Stimulated activated CD4-positive, alpha-beta T cell treated with anti-CD3 and anti-CD28 coated beads, Interleukin-15, amount 100 ng/mL, for 48 hours (primary cell): ENCODE results near the gene NALCN.

Experiments used
- DNase-seq, 2 donors: peaks; one replicate each; pipeline ENCODE4 v3.0.0-alpha.2; 2020; ENCODE audit warnings: low read depth in 2 of 2

NALCN gene

DNA sequence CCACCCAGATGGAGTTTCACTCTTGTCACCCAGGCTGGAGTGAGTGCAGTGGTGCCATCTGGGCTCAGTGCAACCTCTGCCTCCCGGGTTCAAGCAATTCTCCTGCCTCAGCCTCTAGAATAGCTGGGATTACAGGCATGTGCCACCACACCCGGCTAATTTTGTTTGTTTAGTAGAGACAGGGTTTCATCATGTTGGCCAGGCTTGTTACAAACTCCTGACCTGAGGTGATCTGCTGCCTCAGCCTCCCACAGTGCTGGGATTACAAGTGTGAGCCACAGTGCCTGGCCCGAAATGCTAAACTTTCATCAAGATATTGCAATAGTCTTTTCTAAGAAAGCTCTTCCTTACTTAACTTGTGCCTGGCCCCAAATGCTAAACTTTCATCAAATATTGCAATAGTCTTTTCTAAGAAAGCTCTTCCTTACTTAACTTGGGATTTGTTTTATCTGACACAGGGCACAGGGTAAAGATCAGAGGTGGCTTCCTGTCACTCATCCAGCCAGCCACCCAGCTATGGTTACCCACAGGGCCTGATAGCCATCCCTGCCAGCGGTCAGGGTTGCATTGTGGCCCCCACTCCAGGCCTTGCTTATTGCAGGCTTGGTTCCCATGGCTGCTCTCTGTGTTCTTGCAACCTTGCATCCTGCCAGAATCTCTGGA, 389.4 kb downstream of the NALCN start:
- DNase-seq: no peak

DNA sequence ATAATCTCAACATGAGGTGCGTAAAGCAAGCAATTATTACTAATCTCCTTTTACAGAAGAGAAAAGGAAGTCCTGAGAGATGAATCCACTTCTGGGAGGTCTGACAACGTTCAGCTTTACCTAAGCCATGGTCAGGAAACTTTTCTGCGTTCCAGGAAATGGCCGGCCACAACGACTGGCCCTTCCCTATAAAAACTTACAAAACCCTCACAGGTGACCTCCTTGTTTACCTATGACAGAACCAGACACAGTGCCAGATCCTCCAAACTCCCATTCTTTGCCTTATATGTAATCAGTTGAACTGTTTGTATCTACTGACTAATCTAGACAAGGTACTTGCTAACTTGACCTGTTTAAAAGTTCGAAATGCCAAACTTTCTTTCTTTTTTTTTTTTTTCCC, 390.0 kb downstream of the NALCN start:
- DNase-seq: no peak

DNA sequence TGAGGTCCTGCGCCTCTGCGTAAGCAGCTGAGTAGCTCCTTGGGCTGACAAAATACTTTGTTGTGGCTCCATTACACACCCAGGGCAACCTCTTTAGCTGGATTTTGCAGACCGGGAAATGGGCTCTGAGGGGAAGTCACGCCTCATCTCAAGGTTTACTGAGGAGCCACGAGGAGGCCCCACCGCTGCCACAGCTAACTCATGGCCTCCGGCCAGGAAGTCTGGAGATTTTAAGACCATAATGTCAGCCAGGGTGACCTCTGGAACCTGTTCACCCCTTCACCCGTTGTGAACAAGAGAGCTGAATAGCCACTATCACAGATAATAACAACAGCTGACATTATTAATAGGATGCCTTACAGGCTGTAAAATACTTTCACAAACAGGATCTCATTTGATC, 390.4 kb downstream of the NALCN start:
- DNase-seq: no peak

DNA sequence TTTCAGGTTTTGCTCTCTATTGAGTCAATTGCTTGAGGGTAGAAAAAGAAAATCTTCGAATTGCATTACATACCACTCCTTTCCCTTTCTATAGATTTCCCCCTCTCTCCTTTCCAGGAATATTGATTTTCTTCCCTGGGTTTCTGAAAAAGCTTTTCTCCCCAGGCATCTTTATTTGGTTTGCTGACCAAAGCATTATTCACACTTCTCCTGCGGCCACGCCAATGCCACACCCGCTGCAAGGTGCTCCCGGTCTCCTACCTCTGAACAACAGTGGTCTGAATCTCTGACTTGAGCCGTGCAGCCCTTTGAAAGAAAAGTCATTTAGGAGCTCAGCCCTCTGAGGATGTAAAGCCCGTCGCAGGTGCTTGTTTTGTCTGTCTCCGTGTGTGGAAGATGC, 390.8 kb downstream of the NALCN start:
- DNase-seq: no peak

DNA sequence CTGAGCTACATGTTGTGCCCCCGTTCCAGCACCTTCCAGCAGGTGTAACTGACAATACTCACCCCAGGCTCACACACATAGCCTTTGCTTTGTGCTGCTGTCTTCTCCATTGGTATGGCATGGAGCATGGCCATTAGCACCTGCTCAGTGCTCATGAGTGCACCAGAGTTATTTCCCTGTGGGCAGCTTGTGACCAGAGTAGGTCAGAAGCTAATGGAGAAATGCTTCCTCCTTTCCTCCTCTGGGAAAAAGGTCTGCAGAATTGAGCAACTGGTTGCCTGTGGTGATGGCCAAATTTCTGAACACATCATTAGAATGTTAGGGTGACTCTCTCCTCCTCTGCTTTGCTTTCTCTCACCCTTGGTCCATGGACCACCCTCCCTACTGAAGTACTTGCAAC, 397.2 kb downstream of the NALCN start:
- DNase-seq: no peak

DNA sequence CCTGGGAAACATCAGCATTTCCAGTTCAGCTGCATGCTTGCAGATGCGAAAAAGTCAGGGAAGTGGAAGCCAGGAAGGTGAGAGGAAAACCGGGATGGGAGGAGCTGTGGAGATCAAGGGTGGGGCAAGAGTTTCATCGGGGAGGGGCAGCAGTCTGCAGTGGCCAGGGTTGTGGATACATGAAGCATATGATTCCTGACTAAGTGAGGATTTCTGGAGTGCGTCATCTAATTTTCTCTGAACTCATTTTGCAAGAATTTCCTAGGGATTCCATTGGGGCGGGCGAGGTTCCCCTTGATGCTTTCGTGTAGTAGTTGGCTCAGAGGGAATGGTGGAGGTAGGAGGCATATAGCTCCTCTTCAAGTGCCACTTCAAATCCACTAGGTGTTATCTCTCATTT, 397.6 kb downstream of the NALCN start:
- DNase-seq: no peak

DNA sequence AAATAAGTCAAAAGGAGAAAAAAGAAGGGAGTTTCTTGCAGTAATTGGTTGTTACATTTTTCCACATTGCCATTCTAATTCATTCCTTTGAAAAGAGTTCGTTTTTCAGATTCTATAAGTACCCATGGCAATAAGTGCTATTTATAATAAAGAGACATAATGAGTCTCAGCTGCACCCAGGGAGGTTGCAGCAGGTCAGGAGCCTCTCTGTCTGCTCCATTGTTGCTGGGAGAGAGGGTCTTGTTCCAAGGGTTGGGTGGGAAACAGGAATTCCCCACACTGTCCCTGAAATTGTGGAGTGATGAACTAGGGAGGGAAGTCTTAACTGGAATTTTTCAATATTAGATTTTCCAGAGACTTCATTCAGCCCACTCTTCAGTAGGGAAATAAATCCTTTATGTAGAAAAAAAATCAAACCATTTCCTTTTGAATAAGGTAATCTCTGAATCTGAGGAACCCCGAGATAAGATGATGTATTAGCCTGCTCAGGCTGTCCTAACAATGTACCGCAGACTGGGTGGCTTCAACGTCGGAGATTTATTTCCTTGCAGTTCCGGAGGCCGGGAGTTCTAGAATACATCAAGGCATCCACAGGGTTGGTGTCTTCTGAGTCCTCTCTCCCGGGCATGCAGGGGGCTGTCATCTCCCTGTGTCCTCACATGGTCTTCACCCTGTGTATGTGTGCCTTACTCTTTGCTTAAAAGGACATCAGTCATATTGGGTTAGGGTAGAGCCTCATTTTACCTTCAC, 399.0 kb downstream of the NALCN start:
- no peak for DNase-seq

DNA sequence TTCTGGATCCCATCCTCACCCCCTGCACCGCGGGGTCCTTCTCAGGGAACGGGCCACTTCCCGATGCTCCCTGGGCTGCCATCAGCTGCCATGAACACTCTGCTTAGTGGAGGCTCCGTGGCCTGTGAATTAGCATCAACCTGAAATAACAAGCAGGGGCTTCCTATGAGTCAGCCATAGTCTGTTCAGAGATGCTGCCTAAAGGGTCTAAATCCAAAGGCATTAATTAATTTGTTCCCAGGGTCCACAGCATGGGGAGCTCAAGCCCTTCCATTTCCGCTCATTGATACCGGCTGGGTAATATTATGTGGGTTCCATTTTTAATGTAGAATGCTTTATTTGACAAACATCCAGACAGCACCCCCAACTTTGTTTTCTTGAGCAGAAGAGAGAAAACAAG, 399.8 kb downstream of the NALCN start:
- no peak for DNase-seq

DNA sequence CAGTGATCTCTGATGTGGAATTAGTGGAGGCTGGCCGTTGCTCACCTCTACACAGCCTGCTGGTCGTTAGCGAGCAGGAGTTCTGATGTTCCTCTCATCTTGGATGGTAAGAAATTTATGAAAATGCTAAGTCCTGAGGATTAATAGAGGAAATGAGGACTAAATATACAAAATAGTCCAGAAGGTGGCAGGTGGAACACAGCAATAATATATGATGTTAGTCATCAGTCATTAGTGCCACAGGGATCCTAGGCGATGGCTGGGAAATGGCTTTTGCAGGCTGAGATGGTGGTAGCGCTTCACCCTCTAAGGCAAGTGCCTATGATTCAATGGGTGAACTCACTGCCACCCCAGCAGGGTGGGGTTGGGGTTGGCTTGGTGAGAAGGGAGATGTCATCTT, 403.1 kb downstream of the NALCN start:
- DNase-seq: no peak

DNA sequence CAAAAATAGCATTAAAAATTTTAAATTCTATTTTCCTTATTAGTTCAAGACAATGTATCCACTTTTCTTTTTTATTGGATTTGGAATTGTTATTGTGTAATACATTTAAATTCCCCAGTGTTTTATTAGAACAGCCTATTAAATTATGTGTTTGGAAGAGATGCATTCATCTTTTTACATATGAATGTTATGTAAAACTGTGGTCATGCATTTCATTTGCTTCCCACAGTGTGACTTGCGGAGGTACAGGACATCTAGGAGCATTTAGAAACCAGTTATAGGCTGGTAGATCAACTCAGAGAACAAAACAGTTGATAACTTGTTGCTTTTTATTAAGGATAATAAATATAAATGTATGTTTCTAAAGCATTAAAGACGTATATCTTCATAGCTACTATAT, 406.2 kb downstream of the NALCN start:
- no peak for DNase-seq

DNA sequence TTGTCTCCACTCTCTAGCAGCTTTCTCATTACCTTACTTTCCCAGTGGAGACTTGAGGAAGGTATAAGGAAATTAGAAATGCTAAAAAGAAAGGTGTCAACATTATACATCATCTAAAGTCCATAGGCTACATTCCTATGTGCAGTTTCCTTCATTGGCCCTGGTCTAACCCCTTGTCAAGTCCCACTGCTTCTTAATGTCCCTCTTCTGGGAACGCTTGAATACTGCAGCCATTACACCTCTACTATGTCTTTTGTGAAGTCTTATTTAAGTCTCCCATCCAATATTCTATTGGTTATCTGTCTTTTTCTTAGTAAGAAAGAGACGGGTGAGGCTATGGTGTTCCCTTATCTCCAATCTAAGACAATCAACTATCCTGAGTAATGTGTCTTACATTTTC, 409.1 kb downstream of the NALCN start:
- DNase-seq: no peak
